ENCODE measurements around the gene EPOP.

EPOP gene

GRCh38 chr17:38674749-38675615 is at the start of gene EPOP:
Gene EPOP, minus strand, starts transcription at chr17:38674957. Its CDS starts 462 bp downstream, at chr17:38674495.
- DNase-seq (ENCODE audit: low read depth) = peak; percentile 74
- peak within 1 kb of the TSS; percentile 29 for H3K4me3 ChIP-seq (ENCODE audit: control insufficient read depth, low read depth, low read length)
- no peak for TF ChIP-seq CTCF (conservative IDR thresholded peaks at IDR 0.05; ENCODE audit: control insufficient read depth, insufficient read depth, low read depth, low read length)

- DNase-seq (ENCODE audit: low read depth) = no peak
- no peak overlapping the region for H3K4me3 ChIP-seq (ENCODE audit: control insufficient read depth, low read depth, low read length)
- no peak for TF ChIP-seq CTCF (conservative IDR thresholded peaks at IDR 0.05; ENCODE audit: control insufficient read depth, insufficient read depth, low read depth, low read length)
Measured at GRCh38 chr17:38721802-38722201, 47.0 kb upstream of the EPOP start.

- H3K4me3 ChIP-seq (ENCODE audit: control insufficient read depth, low read depth, low read length) = no peak overlapping the region
- TF ChIP-seq CTCF (conservative IDR thresholded peaks at IDR 0.05; ENCODE audit: control insufficient read depth, insufficient read depth, low read depth, low read length) = no peak
- no peak for DNase-seq (ENCODE audit: low read depth)
Measured at GRCh38 chr17:38720941-38721340, 46.2 kb upstream of the EPOP start.

DNA sequence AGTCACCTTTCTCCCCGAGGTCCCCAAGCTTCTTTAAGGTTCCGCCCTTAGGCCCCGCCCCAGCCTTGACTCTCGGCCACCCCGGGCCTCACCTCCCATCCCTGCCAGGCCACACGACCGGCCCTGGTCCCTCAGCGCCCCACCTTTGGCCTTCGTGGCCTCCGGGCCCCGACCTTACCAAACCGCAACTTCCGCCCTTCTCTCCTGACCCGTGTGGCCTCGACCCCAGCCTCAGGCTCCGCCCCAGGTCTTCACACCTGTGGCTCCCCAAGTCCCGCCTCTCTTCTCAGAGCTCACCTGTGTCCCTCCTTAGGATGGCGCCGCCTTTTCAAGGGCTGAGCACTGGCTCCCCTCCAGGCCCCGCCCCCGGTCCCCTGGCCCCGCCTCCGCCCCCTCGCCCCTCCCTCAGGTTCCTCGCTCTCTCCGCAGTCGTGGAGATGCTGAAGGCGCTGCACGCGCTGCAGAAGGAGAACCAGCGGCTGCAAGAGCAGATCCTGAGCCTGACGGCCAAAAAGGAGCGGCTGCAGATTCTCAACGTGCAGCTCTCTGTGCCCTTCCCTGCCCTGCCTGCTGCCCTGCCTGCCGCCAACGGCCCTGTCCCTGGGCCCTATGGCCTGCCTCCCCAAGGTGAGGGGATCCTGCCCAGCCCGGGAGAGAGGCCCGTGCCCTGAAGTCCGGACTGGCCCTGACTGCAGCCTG is 45.3 kb upstream of the EPOP start:
- no peak for TF ChIP-seq CTCF (conservative IDR thresholded peaks at IDR 0.05; ENCODE audit: control insufficient read depth, insufficient read depth, low read depth, low read length)
- no peak overlapping the region for H3K4me3 ChIP-seq (ENCODE audit: control insufficient read depth, low read depth, low read length)
- DNase-seq (ENCODE audit: low read depth) = no peak

- no peak for TF ChIP-seq CTCF (conservative IDR thresholded peaks at IDR 0.05; ENCODE audit: control insufficient read depth, insufficient read depth, low read depth, low read length)
- no peak for DNase-seq (ENCODE audit: low read depth)
- no peak overlapping the region for H3K4me3 ChIP-seq (ENCODE audit: control insufficient read depth, low read depth, low read length)
Measured at GRCh38 chr17:38719289-38719942, 44.7 kb upstream of the EPOP start.

DNA sequence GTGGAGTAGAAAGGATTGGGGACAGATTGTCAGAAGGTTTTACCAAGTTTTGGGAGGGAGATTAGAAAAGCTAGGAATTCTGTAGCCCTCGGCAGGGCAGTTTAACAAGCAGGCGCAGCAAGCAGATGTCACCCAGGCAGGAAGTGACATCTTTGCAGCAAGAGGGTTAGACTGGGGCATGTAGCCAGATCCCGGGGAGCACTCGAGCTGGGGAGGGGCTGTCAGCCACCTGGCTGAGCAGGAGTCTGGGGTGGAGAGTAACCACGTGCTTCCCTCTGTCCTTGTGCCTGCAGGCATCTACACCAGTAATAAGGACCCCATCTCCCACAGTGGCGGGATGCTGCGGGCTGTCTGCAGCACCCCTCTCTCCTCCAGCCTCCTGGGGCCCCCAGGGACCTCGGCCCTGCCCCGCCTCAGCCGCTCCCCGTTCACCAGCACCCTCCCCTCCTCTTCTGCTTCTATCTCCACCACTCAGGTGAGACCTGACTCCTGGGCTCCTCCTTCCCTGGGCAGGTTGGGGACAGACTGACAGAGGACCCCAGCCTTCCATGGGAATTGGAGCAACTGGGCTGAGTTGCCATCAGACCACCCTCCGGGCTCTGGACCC is 42.5 kb upstream of the EPOP start:
- no peak for DNase-seq (ENCODE audit: low read depth)
- no peak for TF ChIP-seq CTCF (conservative IDR thresholded peaks at IDR 0.05; ENCODE audit: control insufficient read depth, insufficient read depth, low read depth, low read length)
- H3K4me3 ChIP-seq (ENCODE audit: control insufficient read depth, low read depth, low read length) = no peak overlapping the region
